ENCODE measurements around the gene AHCTF1.

DNA sequence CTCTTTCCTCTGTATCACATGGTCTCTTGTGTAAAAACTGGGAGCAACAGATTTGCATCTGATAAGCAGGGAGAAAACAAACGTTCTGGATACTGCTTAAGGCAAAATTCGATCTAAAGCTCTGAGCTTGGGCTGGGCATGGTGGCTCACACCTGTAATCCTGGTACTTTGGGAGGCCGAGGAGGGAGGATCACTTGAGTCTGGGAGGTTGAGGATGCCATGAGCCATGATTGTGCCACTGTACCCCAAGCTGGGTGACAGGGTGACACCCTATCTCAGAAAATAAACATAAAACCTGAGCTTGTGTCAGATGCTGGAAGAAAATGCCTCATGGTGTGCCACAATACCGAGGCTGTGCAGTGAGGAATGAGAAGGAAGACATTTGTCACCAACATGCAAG, 133.6 kb downstream of the AHCTF1 start:
- TF ChIP-seq POLR2A (IDR thresholded peaks at IDR 0.05; ENCODE audit: low read depth, low read length) (no peak), TAF1 (IDR thresholded peaks at IDR 0.05; ENCODE audit: low read depth, low read length) (no peak), PAX5 (IDR thresholded peaks at IDR 0.05; ENCODE audit: insufficient read depth, low read length, severe bottlenecking) (no peak)

Data from GM12891 (cell line).